GM12878 (cell line): Measurements from ENCODE around the gene ACACB. TPM values are rescaled to one million over a fixed set of nuclear protein-coding genes. Genes with fewer than 3 reads are reported as not detected.

Experiments
- ATAC-seq: fragments of 200-7000 bp; cut with Tn5 transposase; 3 replicates; pipeline ENCODE4 v1.9.1; 2020; ENCODE audit warnings: mild to moderate bottlenecking, moderate library complexity
- BruUV-seq: library from RNA; stranded (reverse); fragments of 400-500 nt; replicated peaks from 2 replicates; lab custom pipeline; 2021; lab: Mats Ljungman, UMichigan
- CTCF ChIA-PET: fragments of 300-600 bp; sonication (Branson Sonifier 250); formaldehyde crosslinking; extraction: SDS; loops from one replicate; lab custom pipeline; 2021; ENCODE audit warnings: inconsistent platforms; lab: Yijun Ruan, JAX
- POLR2A ChIA-PET: fragments of 350-600 bp; formaldehyde crosslinking; extraction: SDS; loops from one replicate; lab custom pipeline; 2021; ENCODE audit warnings: inconsistent platforms; lab: Charles Lee
- RAD21 ChIA-PET: fragments of 300-600 bp; sonication (Branson Sonifier 250); formaldehyde crosslinking; loops from one replicate; lab custom pipeline; 2023; ENCODE audit warnings: antibody characterized with exemption; ENCODE audit not compliant: unreplicated experiment; lab: Charles Lee
- SMC1A ChIA-PET: fragments of 300-600 bp; sonication (Branson Sonifier 250); formaldehyde crosslinking; loops from one replicate; lab custom pipeline; 2023; ENCODE audit not compliant: unreplicated experiment, uncharacterized antibody; lab: Charles Lee
- DNase-seq: peaks from one replicate; pipeline ENCODE4 v3.0.0-alpha.2; 2011; ENCODE audit warnings: low read depth, low spot score
- FAIRE-seq: peaks from 3 replicates; lab custom pipeline; 2011; peaks lifted over from hg19 to GRCh38; lab: Jason Lieb, UNC
- H2AFZ ChIP-seq: 2 replicates; pipeline ENCODE4 v1.6.0; 2011; ENCODE audit warnings: low read depth, low read length, control low read depth; ENCODE audit not compliant: control insufficient read depth
- H3K27ac ChIP-seq: 2 replicates; pipeline ENCODE4 v1.5.1; 2011; ENCODE audit warnings: control low read depth; ENCODE audit not compliant: control insufficient read depth, insufficient read depth
- H3K27me3 ChIP-seq, 2 experiments: replicated peaks in 1 of 2; 2 replicates each; pipeline versions ENCODE4 v1.6.0 to v1.6.1; 2011; ENCODE audit warnings: low read length in 1 of 2; ENCODE audit not compliant: control insufficient read depth in 2 of 2, insufficient read depth in 2 of 2
- H3K36me3 ChIP-seq, 2 experiments: 2 replicates each; pipeline ENCODE4 v1.5.1; 2011; ENCODE audit warnings: low read length in 1 of 2; ENCODE audit not compliant: control insufficient read depth in 2 of 2, insufficient read depth in 2 of 2
- H3K4me1 ChIP-seq: 2 replicates; pipeline ENCODE4 v1.6.1; 2011; ENCODE audit warnings: mild to moderate bottlenecking, low read length, moderate library complexity, mixed read lengths; ENCODE audit not compliant: control insufficient read depth, insufficient read depth
- H3K4me2 ChIP-seq: 2 replicates; pipeline ENCODE4 v1.6.0; 2011; ENCODE audit warnings: control low read depth; ENCODE audit not compliant: control insufficient read depth, insufficient read depth
- H3K4me3 ChIP-seq: fragments of 200-600 bp; sonication (generic); 2 replicates; pipeline ENCODE4 v1.5.1; 2016
- H3K79me2 ChIP-seq: 2 replicates; pipeline ENCODE4 v1.6.0; 2011; ENCODE audit warnings: low read length; ENCODE audit not compliant: control insufficient read depth, insufficient read depth
- H3K9ac ChIP-seq: 2 replicates; pipeline ENCODE4 v1.8.0; 2011; ENCODE audit warnings: low read length, control low read depth, mixed read lengths; ENCODE audit not compliant: control insufficient read depth, insufficient read depth
- H3K9me3 ChIP-seq: replicated peaks from 3 replicates; pipeline ENCODE4 v1.5.1; 2011; ENCODE audit warnings: mild to moderate bottlenecking, low read length; ENCODE audit not compliant: control insufficient read depth, insufficient read depth
- H4K20me1 ChIP-seq: 2 replicates; pipeline ENCODE4 v1.6.0; 2011; ENCODE audit not compliant: control insufficient read depth, insufficient read depth
- BCL11A ChIP-seq: IDR thresholded peaks from 2 replicates; pipeline ENCODE4 v1.6.1; 2011; ENCODE audit warnings: low read depth, low read length
- CEBPB ChIP-seq, 2 experiments: fragments of 150-350 bp in 1 of 2; IDR thresholded peaks; 2 replicates each; pipeline ENCODE4 v1.6.1; 2012 to 2014; ENCODE audit warnings: low read depth in 2 of 2, low read length in 2 of 2, borderline replicate concordance in 1 of 2, inconsistent platforms in 1 of 2
- CEBPZ ChIP-seq: fragments of 150-350 bp; IDR thresholded peaks from 2 replicates; pipeline ENCODE4 v1.6.1; 2016; ENCODE audit warnings: low read depth, low read length
- CREB1 ChIP-seq: IDR thresholded peaks from 2 replicates; pipeline ENCODE4 v1.6.1; 2012; ENCODE audit warnings: low read depth, mild to moderate bottlenecking, inconsistent platforms
- HCFC1 ChIP-seq: fragments of 150-350 bp; IDR thresholded peaks from 2 replicates; pipeline ENCODE4 v1.6.1; 2014; ENCODE audit warnings: low read length
- HDGF ChIP-seq: fragments of 450-650 bp; IDR thresholded peaks from 2 replicates; pipeline ENCODE4 v1.6.1; 2016; ENCODE audit warnings: antibody characterized with exemption
- KAT2A ChIP-seq: conservative IDR thresholded peaks from 2 replicates; pipeline ENCODE4 v1.6.1; 2011; ENCODE audit warnings: low read depth, low read length; ENCODE audit not compliant: control insufficient read depth
- MEF2A ChIP-seq: IDR thresholded peaks from 2 replicates; pipeline ENCODE4 v1.6.1; 2011; ENCODE audit warnings: low read depth, mild to moderate bottlenecking, low read length, moderate library complexity; ENCODE audit not compliant: insufficient read depth
- PKNOX1 ChIP-seq: fragments of 450-650 bp; IDR thresholded peaks from 2 replicates; pipeline ENCODE4 v1.6.1; 2016; ENCODE audit warnings: mild to moderate bottlenecking
- SMC3 ChIP-seq: IDR thresholded peaks from 2 replicates; pipeline ENCODE4 v1.6.1; 2011; ENCODE audit warnings: low read length, improper control_type of control experiment, borderline replicate concordance
- TCF12 ChIP-seq: IDR thresholded peaks from 2 replicates; pipeline ENCODE4 v1.6.1; 2011; ENCODE audit warnings: low read depth, mild to moderate bottlenecking, low read length
- WGBS: methylation state at CpG from one replicate; pipeline ENCODE4 v1.1.6; 2016; ENCODE audit warnings: low lambda C conversion rate; ENCODE audit not compliant: insufficient replicate concordance, insufficient coverage; ENCODE audit errors: missing lambda C conversion rate; 5-methylcytosine and 5-hydroxymethylcytosine counted together
- in situ Hi-C: fragments of 300-500 bp; cut with MboI; formaldehyde crosslinking; loops from 9 replicates; pipeline ENCODE4 v1.14.3; 2018; ENCODE audit warnings: mixed read lengths
- intact Hi-C: fragments of 100-400 bp; cut with micrococcal nuclease; formaldehyde crosslinking; loops from one replicate; pipeline ENCODE4 v1.14.2; 2022; ENCODE audit not compliant: unreplicated experiment
- polyA plus RNA-seq, 11 experiments: library from polyadenylated mRNA; depleted of rRNA in 4 of 11; unstranded in 6 of 11; stranded (reverse) in 5 of 11; fragments of >200 nt; fragmentation: Nextera tagmentation in 4 of 11; fragmentation: Illumina TruSeq in 1 of 11; extraction: Ambion mirVana in 4 of 11; extraction: Trizol in 1 of 11; gene quantifications; 1 replicate in 1 of 11; 2 replicates in 10 of 11; pipeline versions ENCODE4 v1.2.1 to v1.2.3, GENCODE V29; 2011 to 2016; ENCODE audit warnings: inconsistent platforms in 2 of 11, missing spikeins in 2 of 11, low read depth in 1 of 11
- total RNA-seq, 4 experiments: library from RNA; depleted of rRNA in 3 of 4; stranded (reverse); fragments of >200 nt in 3 of 4; fragmentation: Illumina TruSeq in 1 of 4; extraction: Trizol in 1 of 4; gene quantifications; 2 replicates each; pipeline versions ENCODE4 v1.2.1 to v1.2.3, GENCODE V29; 2013 to 2021
- TF ChIP-seq, protein P1 (sequence below): fragments of 450-650 bp; IDR thresholded peaks from 2 replicates; pipeline ENCODE4 v1.6.1; 2016; ENCODE audit warnings: mild to moderate bottlenecking
- TF ChIP-seq, protein P2 (sequence below): fragments of 450-650 bp; IDR thresholded peaks from 2 replicates; pipeline ENCODE4 v1.6.1; 2016; ENCODE audit warnings: mild to moderate bottlenecking, moderate library complexity, borderline replicate concordance

ACACB gene
- total and polyA plus RNA-seq, 10 of the 15 experiments (the other 5 are each of a cell fraction or from before 2014, with no cell fraction given) = 0.05 to 1.9 (median 0.38) TPM; not detected in 2

DNA sequence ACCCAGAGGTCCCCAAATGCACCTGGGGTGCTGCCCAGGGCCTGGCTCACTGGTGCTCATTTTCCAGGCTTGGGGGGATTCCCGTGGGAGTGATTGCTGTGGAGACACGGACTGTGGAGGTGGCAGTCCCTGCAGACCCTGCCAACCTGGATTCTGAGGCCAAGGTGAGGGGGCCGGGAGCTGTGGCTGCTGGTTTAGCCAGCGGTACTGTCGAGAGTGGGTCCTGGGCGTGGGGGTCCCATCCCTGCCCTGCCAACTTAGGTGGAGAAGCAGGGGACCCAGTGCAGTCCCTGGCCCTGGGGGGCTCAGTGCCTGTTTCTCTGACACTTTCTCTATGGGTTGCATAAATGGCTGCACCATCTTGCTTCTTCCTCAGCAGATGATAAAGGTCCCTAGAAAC lies 141.8 kb downstream of the ACACB start:
- no peak overlapping the region for H3K4me3 ChIP-seq
- intact Hi-C loops = no loop called here
- WGBS = 31% methylated on average over 6 of the region's 6 CpGs
- BruUV-seq = no TSS peak
- ChIA-PET RAD21 (no interaction called here), SMC1A (no interaction called here), CTCF (no interaction called here), POLR2A (no interaction called here)
- H3K27me3 ChIP-seq = no peaks in the 10 kb centered on the region
- H4K20me1 ChIP-seq = no peaks in the 10 kb centered on the region
- H3K79me2 ChIP-seq = no peaks in the 10 kb centered on the region
- in situ Hi-C loops = no loop called here
- no peak for ATAC-seq
- no peaks in the 10 kb centered on the region for H3K36me3 ChIP-seq
- no peak overlapping the region for H2AFZ ChIP-seq
- TF ChIP-seq CEBPZ (no peak), KAT2A (no peak), BCL11A (no peak), HCFC1 (no peak), TCF12 (no peak), HDGF (no peak), CREB1 (no peak), SMC3 (no peak), MEF2A (no peak), CEBPB (IDR thresholded peaks at IDR 0.05; ENCODE audit: borderline replicate concordance in 1 of 2, low read depth in 2 of 2, low read length in 2 of 2) (no peak), PKNOX1 (no peak)
- TF ChIP-seq, protein P1, sequence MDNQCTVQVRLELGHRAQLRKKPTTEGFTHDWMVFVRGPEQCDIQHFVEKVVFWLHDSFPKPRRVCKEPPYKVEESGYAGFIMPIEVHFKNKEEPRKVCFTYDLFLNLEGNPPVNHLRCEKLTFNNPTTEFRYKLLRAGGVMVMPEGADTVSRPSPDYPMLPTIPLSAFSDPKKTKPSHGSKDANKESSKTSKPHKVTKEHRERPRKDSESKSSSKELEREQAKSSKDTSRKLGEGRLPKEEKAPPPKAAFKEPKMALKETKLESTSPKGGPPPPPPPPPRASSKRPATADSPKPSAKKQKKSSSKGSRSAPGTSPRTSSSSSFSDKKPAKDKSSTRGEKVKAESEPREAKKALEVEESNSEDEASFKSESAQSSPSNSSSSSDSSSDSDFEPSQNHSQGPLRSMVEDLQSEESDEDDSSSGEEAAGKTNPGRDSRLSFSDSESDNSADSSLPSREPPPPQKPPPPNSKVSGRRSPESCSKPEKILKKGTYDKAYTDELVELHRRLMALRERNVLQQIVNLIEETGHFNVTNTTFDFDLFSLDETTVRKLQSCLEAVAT = no peak
- TF ChIP-seq, protein P2, sequence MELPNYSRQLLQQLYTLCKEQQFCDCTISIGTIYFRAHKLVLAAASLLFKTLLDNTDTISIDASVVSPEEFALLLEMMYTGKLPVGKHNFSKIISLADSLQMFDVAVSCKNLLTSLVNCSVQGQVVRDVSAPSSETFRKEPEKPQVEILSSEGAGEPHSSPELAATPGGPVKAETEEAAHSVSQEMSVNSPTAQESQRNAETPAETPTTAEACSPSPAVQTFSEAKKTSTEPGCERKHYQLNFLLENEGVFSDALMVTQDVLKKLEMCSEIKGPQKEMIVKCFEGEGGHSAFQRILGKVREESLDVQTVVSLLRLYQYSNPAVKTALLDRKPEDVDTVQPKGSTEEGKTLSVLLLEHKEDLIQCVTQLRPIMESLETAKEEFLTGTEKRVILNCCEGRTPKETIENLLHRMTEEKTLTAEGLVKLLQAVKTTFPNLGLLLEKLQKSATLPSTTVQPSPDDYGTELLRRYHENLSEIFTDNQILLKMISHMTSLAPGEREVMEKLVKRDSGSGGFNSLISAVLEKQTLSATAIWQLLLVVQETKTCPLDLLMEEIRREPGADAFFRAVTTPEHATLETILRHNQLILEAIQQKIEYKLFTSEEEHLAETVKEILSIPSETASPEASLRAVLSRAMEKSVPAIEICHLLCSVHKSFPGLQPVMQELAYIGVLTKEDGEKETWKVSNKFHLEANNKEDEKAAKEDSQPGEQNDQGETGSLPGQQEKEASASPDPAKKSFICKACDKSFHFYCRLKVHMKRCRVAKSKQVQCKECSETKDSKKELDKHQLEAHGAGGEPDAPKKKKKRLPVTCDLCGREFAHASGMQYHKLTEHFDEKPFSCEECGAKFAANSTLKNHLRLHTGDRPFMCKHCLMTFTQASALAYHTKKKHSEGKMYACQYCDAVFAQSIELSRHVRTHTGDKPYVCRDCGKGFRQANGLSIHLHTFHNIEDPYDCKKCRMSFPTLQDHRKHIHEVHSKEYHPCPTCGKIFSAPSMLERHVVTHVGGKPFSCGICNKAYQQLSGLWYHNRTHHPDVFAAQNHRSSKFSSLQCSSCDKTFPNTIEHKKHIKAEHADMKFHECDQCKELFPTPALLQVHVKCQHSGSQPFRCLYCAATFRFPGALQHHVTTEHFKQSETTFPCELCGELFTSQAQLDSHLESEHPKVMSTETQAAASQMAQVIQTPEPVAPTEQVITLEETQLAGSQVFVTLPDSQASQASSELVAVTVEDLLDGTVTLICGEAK = no peak
- no peaks in the 10 kb centered on the region for H3K4me1 ChIP-seq
- peaks cover 2% of the 10 kb centered on the region; the same call in 1 of the 3 replicates for H3K9me3 ChIP-seq
- FAIRE-seq = no peak
- no peak overlapping the region for H3K27ac ChIP-seq
- no peak overlapping the region for H3K9ac ChIP-seq
- H3K4me2 ChIP-seq = no peak overlapping the region
- DNase-seq = no peak
